Body of pancreas (tissue), 4 donors: Measurements from ENCODE around the gene SIN3B. TPM values are rescaled to one million over a fixed set of nuclear protein-coding genes. Genes with fewer than 3 reads are reported as not detected.

ENCODE experiments used
- ATAC-seq: fragments of 150-250 bp; one replicate; pipeline ENCODE4 v1.9.1; 2016
- DNase-seq, 4 donors: peaks; one replicate each; pipeline ENCODE4 v3.0.0-alpha.2; 2019
- H3K27ac ChIP-seq, 4 donors: fragments of 200-600 bp; sonication (generic); 1 replicate in 3 of 4; 2 replicates in 1 of 4; pipeline versions ENCODE4 v1.5.1 to v1.6.1; 2016 to 2019; ENCODE audit warnings: mild to moderate bottlenecking in 1 of 4, mixed read lengths in 1 of 4, moderate library complexity in 1 of 4
- H3K27me3 ChIP-seq, 2 donors: fragments of 200-600 bp; sonication (generic); one replicate each; pipeline ENCODE4 v1.6.0; 2016; ENCODE audit warnings: mild to moderate bottlenecking in 1 of 2
- H3K36me3 ChIP-seq, 2 donors: fragments of 200-600 bp; sonication (generic); replicated peaks in 1 of 2; 2 replicates each; pipeline ENCODE4 v1.5.1; 2016; ENCODE audit warnings: low read depth in 2 of 2; ENCODE audit not compliant: insufficient read depth in 1 of 2
- H3K4me1 ChIP-seq: fragments of 200-600 bp; sonication (generic); one replicate; pipeline ENCODE4 v1.6.0; 2016
- H3K4me3 ChIP-seq, 2 donors: fragments of 200-600 bp; sonication (generic); 1 replicate in 1 of 2; 2 replicates in 1 of 2; pipeline ENCODE4 v1.5.1; 2016 to 2019
- H3K9me3 ChIP-seq, 3 donors: fragments of 200-600 bp; sonication (generic); 1 replicate in 2 of 3; 2 replicates in 1 of 3; pipeline ENCODE4 v1.5.1; 2016
- CTCF ChIP-seq, 7 experiments: fragments of 450-650 bp in 4 of 7; fragments of 200-600 bp in 3 of 7; sonication (generic) in 3 of 7; IDR thresholded peaks; one replicate each; pipeline ENCODE4 v1.5.1; 2016 to 2019; ENCODE audit warnings: antibody characterized with exemption in 7 of 7
- POLR2A ChIP-seq, 3 donors: fragments of 450-650 bp; IDR thresholded peaks; one replicate each; pipeline ENCODE4 v1.6.1; 2016; ENCODE audit warnings: antibody characterized with exemption in 3 of 3, mild to moderate bottlenecking in 2 of 3
- WGBS, 2 donors: methylation state at CpG; one replicate each; pipeline ENCODE4 v1.1.5; 2017; 5-methylcytosine and 5-hydroxymethylcytosine counted together
- intact Hi-C: fragments of 100-400 bp; cut with DNase I; formaldehyde crosslinking; loops from one replicate; pipeline ENCODE4 v1.15.1; 2023
- total RNA-seq, 2 donors: library from RNA; depleted of rRNA; stranded (reverse); fragments of >200 nt; gene quantifications; one replicate each; pipeline ENCODE4 v1.1.0, GENCODE V29; 2016

SIN3B gene
- total RNA-seq, 2 donors from 2014 or later: 21.5 to 71.2 TPM

GRCh38 chr19:16850133-16850532 is 20.9 kb downstream of the SIN3B start:
- TF ChIP-seq CTCF (IDR thresholded peaks at IDR 0.05) (no peak), POLR2A (IDR thresholded peaks at IDR 0.05) (no peak)
- intact Hi-C loops: loop anchor here (5.0 kb wide), 1 partner anchor 318 kb away; no protein-coding TSS in a partner anchor
- peaks cover 18 to 36% of the 10 kb centered on the region in 2 donors for H3K36me3 ChIP-seq

GRCh38 chr19:16851031-16851712 is 22.0 kb downstream of the SIN3B start:
- Histone ChIP-seq H3K4me3 (no peak overlapping the region), H3K9me3 (no peaks in the 10 kb centered on the region), H3K36me3 (peaks cover 18 to 34% of the 10 kb centered on the region in 2 donors), H3K27me3 (no peaks in the 10 kb centered on the region), H3K4me1 (no peaks in the 10 kb centered on the region), H3K27ac (no peak overlapping the region)
- 94 to 99% methylated on average over 20 to 33 of the region's 33 CpGs for WGBS, 2 donors
- TF ChIP-seq CTCF (IDR thresholded peaks at IDR 0.05) (no peak), POLR2A (IDR thresholded peaks at IDR 0.05) (no peak)
- DNase-seq (no peak), ATAC-seq (no peak)
- intact Hi-C loops: loop anchor here (5.0 kb wide), 1 partner anchor 319 kb away; no protein-coding TSS in a partner anchor

More at GRCh38 chr19:16850133-16850532, 20.9 kb downstream of the SIN3B start:
- Histone ChIP-seq H3K4me3 (no peak overlapping the region), H3K4me1 (no peaks in the 10 kb centered on the region), H3K27me3 (no peaks in the 10 kb centered on the region), H3K9me3 (no peaks in the 10 kb centered on the region), H3K27ac (no peak overlapping the region)
- 92 to 96% methylated on average over 4 of the region's 4 CpGs for WGBS, 2 donors
- ATAC-seq: no peak
- DNase-seq: no peak

- H3K4me3 ChIP-seq: no peak overlapping the region
- DNase-seq (no peak), ATAC-seq (no peak)
- no peaks in the 10 kb centered on the region for H3K4me1 ChIP-seq
- H3K27ac ChIP-seq: no peak overlapping the region
- H3K9me3 ChIP-seq: no peaks in the 10 kb centered on the region
- H3K27me3 ChIP-seq: no peaks in the 10 kb centered on the region
- intact Hi-C loops: loop anchor here (5.0 kb wide), 1 partner anchor 321 kb away; no protein-coding TSS in a partner anchor
- 94% methylated on average over 3 to 7 of the region's 7 CpGs for WGBS, 2 donors
- TF ChIP-seq POLR2A (IDR thresholded peaks at IDR 0.05): no peak
- no peak for TF ChIP-seq CTCF (IDR thresholded peaks at IDR 0.05)
- H3K36me3 ChIP-seq: peaks cover 11 to 23% of the 10 kb centered on the region in 2 donors
Observed at GRCh38 chr19:16853066-16853465, 23.9 kb downstream of the SIN3B start.

- no peak for TF ChIP-seq CTCF (IDR thresholded peaks at IDR 0.05)
- no peak for TF ChIP-seq POLR2A (IDR thresholded peaks at IDR 0.05)
- WGBS, 2 donors: 86 to 95% methylated on average over 9 of the region's 9 CpGs
- Histone ChIP-seq H3K9me3 (no peaks in the 10 kb centered on the region), H3K4me1 (no peaks in the 10 kb centered on the region), H3K27ac (no peak overlapping the region), H3K4me3 (no peak overlapping the region), H3K27me3 (no peaks in the 10 kb centered on the region), H3K36me3 (peaks cover 5 to 17% of the 10 kb centered on the region in 2 donors)
- DNase-seq (no peak), ATAC-seq (no peak)
- intact Hi-C loops: no loop called here
Observed at GRCh38 chr19:16856091-16856490, 26.9 kb downstream of the SIN3B start.

GRCh38 chr19:16859626-16860025 is 30.4 kb downstream of the SIN3B start:
- WGBS, 2 donors: 93 to 94% methylated on average over 4 to 7 of the region's 7 CpGs

More at GRCh38 chr19:16859626-16860025, 30.4 kb downstream of the SIN3B start:
- Histone ChIP-seq H3K36me3 (peaks cover 0 to 13% of the 10 kb centered on the region in 2 donors), H3K9me3 (no peaks in the 10 kb centered on the region), H3K27ac (no peak overlapping the region), H3K4me3 (no peak overlapping the region), H3K27me3 (no peaks in the 10 kb centered on the region), H3K4me1 (no peaks in the 10 kb centered on the region)
- DNase-seq (no peak), ATAC-seq (no peak)
- intact Hi-C loops: no loop called here
- TF ChIP-seq POLR2A (IDR thresholded peaks at IDR 0.05) (no peak), CTCF (IDR thresholded peaks at IDR 0.05) (no peak)
